Activated CD4-positive, alpha-beta T cell treated with anti-CD3 and anti-CD28 coated beads, Interleukin-2, amount 50 U/mL, for 48 hours (primary cell): Measurements from ENCODE around the gene TSSK2.
A peak's percentile ranks its signal among the peaks of the same experiment; 100 is the strongest.
"Not testable (repeated sequence)": the region's sequence is repeated elsewhere in the genome, so short reads cannot be mapped to it uniquely, and the experiment has no call there.

ENCODE experiments used
- DNase-seq, 2 experiments: peaks; one replicate each; pipeline ENCODE4 v3.0.0-alpha.2; 2020

Gene TSSK2

GRCh38 chr22:19146215-19146968, 15.3 kb downstream of the TSSK2 start:
- DNase-seq: no peak

DNA sequence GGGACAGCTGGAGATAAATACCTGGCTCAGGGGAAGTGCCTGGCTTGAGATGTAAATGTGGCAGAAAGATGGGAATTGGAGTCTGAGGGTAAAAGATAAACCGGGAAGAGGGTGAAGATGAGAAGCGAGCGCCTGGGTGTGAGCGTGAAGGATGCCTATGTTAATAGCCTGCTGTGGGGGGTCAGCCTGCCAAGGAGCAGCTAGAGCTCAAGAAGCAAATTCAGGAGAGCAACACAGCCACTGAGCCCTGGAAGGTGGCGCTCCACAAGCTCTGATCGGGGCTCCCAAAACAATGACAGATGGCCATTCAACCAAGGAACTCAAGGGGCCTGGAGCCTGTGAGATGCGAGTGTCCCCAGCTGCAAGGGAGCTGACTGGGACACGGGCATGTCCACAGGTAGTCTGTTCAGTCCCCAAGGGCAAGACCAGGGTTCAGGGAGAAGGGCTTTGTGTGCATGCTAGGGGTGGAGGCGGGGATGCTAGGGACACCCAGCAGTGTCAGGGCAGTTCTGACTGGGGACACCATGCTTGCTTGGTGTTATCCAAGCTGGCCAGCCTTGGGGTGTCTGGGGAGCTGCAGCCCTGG, 16.2 kb downstream of the TSSK2 start:
- no peak for DNase-seq

- no peak for DNase-seq
Measured at GRCh38 chr22:19148417-19149046, 17.4 kb downstream of the TSSK2 start.

- peak; percentile 45 for DNase-seq
Measured at GRCh38 chr22:19149047-19149883, 18.2 kb downstream of the TSSK2 start.

GRCh38 chr22:19149991-19150390, 18.9 kb downstream of the TSSK2 start, which contains the start of gene GSC2:
TSS of gene GSC2 (minus strand) at chr22:19150292. CDS start at chr22:19150283, 9 bp downstream.
- DNase-seq: no peak

GRCh38 chr22:19150482-19151328, 19.6 kb downstream of the TSSK2 start:
- no peak for DNase-seq

DNA sequence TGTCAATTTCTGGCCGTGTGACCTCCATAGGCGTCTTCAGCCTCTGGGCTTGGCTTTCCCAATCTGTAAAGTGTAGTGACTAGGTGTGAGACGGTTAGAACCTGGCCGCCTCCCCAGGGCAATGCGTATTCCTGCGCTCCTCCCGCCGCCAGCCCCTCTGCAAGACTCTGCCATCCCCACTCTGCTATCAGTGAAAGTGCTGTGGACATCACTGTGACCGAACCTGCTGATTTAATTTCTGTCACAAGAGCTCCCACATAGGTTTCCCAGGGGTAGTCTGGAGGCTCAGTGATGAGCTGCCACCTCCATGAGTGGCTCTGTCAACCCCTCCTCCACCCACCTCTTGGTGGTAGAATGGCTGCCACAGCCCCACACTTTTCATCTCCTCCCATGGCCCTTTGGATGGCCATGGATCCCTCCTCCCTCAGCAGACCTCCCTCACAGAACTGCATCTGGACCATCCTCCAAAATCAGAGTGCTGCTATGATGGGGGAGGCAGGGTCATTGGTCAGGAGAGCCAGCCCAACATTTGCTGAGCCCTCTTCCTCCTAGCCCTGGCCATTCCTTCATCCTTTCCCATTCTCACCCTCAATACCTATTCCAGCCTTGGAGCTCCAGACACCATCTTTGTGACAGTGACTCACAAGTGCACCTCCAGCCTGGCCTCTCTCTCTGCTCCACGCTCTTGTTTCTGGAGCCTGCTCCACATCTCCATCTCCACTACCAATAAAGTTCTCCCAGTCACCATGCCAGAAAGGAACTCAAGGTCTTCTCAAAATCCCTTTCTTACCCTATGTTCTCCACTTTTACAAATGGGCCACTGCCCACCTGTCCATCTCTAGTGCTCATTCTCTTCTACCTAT, 20.5 kb downstream of the TSSK2 start:
- no peak for DNase-seq

- DNase-seq: no peak
Measured at GRCh38 chr22:19152942-19153883, 22.1 kb downstream of the TSSK2 start.

GRCh38 chr22:19156109-19156508, 25.0 kb downstream of the TSSK2 start:
- not testable (repeated sequence) for DNase-seq

DNA sequence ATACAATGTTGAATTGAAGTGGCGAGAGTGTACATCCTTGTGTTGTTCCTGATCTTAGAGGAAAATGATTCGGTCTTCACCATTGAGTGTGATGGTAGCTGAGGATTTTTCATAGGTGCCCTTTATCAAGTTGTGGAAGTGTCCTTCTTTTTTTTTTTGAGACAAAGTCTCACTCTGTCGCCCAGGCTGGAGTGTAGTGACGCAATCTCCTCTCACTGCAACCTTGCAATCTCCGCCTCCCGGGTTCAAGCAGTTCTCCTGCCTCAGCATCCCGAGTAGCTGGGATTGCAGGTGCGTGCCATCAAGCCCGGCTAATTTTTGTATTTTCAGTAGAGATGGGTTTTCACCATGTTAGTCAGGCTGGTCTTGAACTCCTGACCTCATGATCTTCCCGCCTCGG, 27.5 kb downstream of the TSSK2 start:
- DNase-seq: not testable (repeated sequence)

- no peak for DNase-seq
Measured at GRCh38 chr22:19164425-19164824, 33.3 kb downstream of the TSSK2 start.

GRCh38 chr22:19166421-19166820, 35.3 kb downstream of the TSSK2 start:
- DNase-seq: no peak

DNA sequence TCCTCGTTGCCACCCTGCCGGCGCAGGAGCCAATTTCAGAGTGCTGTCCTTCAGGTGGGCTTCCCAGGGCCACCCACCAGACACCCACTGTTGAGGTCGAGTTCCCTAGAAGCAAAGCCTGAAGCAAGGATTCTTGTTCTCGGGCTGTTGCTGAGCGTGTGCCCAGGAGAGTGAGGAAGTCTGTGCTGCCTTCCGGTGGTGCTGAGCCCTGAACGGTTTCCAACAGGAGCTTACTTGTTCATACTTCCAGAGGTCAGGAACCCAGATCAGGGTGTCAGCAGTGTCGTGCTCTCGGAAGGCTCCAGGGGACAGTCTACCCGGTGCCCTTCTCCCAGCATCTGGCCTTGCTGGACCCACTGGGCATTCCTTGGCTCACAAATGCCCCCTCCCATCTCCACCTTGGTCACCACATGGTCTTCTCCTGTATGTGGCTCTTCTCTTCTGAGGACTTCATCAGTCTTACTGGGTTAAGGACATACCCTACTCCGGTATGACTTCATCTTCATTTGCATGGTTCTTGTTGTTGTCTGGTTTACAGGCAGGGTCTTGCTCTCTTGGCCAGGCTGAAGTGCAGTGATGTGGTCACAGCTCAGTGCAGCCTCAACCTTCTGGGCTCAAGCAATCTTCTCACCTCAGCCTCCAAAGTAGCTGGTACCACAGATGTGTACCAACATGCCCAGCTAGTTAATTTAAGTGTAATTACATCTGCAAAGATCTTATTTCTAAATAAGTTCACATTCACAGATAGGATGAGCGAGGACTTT, 36.2 kb downstream of the TSSK2 start:
- DNase-seq: no peak

GRCh38 chr22:19168088-19168890, 37.2 kb downstream of the TSSK2 start:
- DNase-seq: no peak

DNA sequence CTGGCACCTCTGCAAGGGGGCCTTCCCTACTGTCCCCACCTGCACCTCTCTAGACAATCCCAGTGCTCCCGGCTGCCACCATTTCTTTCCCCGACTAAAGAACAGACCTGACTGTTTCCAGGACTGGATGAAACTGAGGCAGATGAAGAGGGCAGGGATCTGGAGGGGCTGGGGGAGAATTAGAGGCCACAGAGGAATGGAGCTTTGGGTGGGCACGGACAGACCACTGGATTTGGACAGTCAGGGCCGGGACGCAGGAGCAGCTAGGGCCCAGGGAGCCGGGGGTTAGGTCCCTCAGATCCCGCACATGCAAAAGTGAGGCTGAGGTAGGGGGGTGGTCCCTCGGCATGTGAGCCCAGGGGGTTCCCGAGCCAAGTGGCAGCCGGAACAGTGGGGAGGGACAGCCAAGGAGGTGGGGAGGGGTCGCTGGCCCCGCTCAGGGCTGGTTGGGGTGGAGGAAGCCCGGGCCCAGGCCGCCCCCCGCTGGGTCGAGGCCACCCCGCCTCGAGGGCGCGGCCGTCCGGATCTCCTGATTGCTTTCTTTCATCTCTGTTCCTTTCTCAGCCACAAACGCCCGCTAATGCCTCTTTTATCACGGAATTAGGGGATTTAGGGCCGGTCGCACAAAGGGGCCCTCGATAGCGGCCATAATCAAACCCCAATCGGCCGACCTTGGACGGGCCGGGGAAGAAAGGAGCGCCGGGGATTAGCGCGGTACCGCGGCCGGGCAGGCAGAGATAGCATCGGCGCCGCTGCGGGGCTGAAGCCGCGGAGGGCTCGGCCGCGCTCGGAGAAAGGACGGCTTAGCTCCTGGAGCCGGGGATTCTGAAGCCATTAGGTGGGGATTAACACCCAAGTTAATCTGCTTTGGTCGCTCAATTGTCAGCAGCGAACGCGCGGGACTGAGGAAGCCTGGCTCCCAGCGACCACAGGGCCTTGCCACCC, 38.2 kb downstream of the TSSK2 start:
- DNase-seq: no peak

- no peak for DNase-seq
Measured at GRCh38 chr22:19169947-19170318, 38.8 kb downstream of the TSSK2 start.
